NCI-H526 (cell line): ENCODE data around the gene FAP.

ENCODE experiments used
- DNase-seq, 2 experiments: peaks; one replicate each; lab custom pipeline; 2025; lab: John Stamatoyannopoulos, UW

Gene FAP

GRCh38 chr2:162242586-162243280 lies 512 bp downstream of the FAP start:
- DNase-seq: no peak

- DNase-seq: no peak
Observed at GRCh38 chr2:162241571-162241970, 1.7 kb downstream of the FAP start.

GRCh38 chr2:162234620-162235462 lies 8.4 kb downstream of the FAP start:
- DNase-seq: no peak

- no peak for DNase-seq
Observed at GRCh38 chr2:162233197-162233596, 10.0 kb downstream of the FAP start.

- no peak for DNase-seq
Observed at GRCh38 chr2:162232671-162233070, 10.6 kb downstream of the FAP start.

- no peak for DNase-seq
Observed at GRCh38 chr2:162232027-162232426, 11.2 kb downstream of the FAP start.

- DNase-seq: no peak
Observed at GRCh38 chr2:162230761-162231160, 12.5 kb downstream of the FAP start.

GRCh38 chr2:162226836-162227235 lies 16.4 kb downstream of the FAP start:
- DNase-seq: no peak

GRCh38 chr2:162221064-162221463 lies 22.2 kb downstream of the FAP start:
- peak in 1 of 2 experiments; percentile 48 for DNase-seq

- DNase-seq: no peak
Observed at GRCh38 chr2:162220368-162220767, 22.9 kb downstream of the FAP start.

- no peak for DNase-seq
Observed at GRCh38 chr2:162219426-162219825, 23.8 kb downstream of the FAP start.

GRCh38 chr2:162217598-162217997 lies 25.6 kb downstream of the FAP start:
- no peak for DNase-seq

GRCh38 chr2:162215162-162215561 lies 28.1 kb downstream of the FAP start:
- DNase-seq: no peak

- DNase-seq: no peak
Observed at GRCh38 chr2:162212366-162212765, 30.9 kb downstream of the FAP start.

- no peak for DNase-seq
Observed at GRCh38 chr2:162211732-162212131, 31.5 kb downstream of the FAP start.

GRCh38 chr2:162210385-162210784 lies 32.9 kb downstream of the FAP start:
- no peak for DNase-seq

- DNase-seq: no peak
Observed at GRCh38 chr2:162202203-162202602, 41.0 kb downstream of the FAP start.

GRCh38 chr2:162200636-162201035 lies 42.6 kb downstream of the FAP start:
- DNase-seq: no peak

GRCh38 chr2:162199913-162200312 lies 43.3 kb downstream of the FAP start:
- DNase-seq: no peak

GRCh38 chr2:162198239-162198638 lies 45.0 kb downstream of the FAP start:
- DNase-seq: no peak

GRCh38 chr2:162197069-162197825 lies 46.0 kb downstream of the FAP start:
- peak in 1 of 2 experiments; percentile 14 for DNase-seq

- DNase-seq: no peak
Observed at GRCh38 chr2:162196638-162197037, 46.6 kb downstream of the FAP start.

GRCh38 chr2:162188451-162188850 lies 54.8 kb downstream of the FAP start:
- no peak for DNase-seq
